ENCODE results near the gene MRGPRD.

MRGPRD gene

DNA sequence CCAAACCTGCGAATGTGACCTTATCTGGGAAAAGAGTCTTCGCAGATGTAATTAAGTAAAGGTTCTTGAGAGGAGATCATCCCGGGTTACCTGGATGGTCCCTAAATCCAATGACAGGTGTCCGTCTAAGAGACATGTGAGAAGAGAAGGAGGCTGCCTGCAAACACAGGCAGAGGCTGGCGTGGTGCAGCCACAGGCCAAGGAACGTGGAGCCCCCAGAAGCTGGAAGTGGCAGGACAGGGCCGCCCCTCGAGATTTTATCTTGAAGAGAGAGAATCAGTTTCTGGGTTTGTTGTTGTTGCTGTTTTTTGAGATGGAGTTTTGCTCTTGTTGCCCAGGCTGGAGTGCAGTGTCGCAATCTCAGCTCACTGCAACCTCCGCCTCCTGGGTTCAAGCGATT, 33.6 kb downstream of the MRGPRD start:
- TF ChIP-seq, protein P1, sequence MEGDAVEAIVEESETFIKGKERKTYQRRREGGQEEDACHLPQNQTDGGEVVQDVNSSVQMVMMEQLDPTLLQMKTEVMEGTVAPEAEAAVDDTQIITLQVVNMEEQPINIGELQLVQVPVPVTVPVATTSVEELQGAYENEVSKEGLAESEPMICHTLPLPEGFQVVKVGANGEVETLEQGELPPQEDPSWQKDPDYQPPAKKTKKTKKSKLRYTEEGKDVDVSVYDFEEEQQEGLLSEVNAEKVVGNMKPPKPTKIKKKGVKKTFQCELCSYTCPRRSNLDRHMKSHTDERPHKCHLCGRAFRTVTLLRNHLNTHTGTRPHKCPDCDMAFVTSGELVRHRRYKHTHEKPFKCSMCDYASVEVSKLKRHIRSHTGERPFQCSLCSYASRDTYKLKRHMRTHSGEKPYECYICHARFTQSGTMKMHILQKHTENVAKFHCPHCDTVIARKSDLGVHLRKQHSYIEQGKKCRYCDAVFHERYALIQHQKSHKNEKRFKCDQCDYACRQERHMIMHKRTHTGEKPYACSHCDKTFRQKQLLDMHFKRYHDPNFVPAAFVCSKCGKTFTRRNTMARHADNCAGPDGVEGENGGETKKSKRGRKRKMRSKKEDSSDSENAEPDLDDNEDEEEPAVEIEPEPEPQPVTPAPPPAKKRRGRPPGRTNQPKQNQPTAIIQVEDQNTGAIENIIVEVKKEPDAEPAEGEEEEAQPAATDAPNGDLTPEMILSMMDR (IDR thresholded peaks at IDR 0.05; ENCODE audit: low read depth, low read length) = no peak
- TF ChIP-seq POLR2A (IDR thresholded peaks at IDR 0.05; ENCODE audit: extremely low read depth, insufficient read length) (no peak), MYC (IDR thresholded peaks at IDR 0.05; ENCODE audit: low read depth, low read length) (no peak)
- TF ChIP-seq, protein P2, sequence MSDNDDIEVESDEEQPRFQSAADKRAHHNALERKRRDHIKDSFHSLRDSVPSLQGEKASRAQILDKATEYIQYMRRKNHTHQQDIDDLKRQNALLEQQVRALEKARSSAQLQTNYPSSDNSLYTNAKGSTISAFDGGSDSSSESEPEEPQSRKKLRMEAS (IDR thresholded peaks at IDR 0.05; ENCODE audit: low read depth, low read length) = no peak
- no peak overlapping the region for H3K4me3 ChIP-seq (ENCODE audit: low read depth, low read length)
- DNase-seq (ENCODE audit: low read depth) = no peak

DNA sequence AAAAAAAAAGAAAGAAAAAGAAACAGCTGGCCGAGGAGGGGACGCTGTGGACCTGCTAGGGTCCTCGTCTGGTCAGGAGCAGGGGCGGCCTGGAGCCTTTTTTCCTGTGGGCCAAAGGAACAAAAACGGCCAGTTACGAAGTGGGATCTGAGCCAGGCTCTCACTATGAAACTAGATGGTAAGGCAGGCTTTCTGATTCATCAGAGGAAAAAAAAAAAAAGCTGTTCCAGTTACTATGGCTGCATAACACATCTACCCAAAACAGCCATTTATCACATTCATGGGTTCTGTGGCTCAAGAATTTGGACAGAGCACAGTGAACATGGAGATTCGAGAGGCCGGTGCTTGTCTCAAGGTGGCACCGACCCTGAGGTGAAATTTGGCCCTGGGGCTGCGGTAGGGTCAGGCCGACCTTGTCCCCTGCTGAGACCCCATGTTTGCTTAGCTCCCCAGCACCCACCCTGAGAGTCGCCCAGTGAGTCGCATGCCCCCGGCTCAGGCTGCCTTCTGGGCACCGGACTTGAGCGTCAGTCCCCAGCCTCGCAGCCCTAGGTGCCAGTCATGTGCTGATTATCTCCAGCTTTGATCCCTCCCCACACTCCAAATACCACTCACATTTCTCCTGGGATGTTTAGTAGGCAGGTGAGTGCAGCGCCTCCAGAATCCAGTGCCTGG, 34.2 kb downstream of the MRGPRD start:
- H3K4me3 ChIP-seq (ENCODE audit: low read depth, low read length) = no peak overlapping the region
- DNase-seq (ENCODE audit: low read depth) = no peak
- TF ChIP-seq, protein P2 (IDR thresholded peaks at IDR 0.05; ENCODE audit: low read depth, low read length) = no peak
- TF ChIP-seq, protein P1 (IDR thresholded peaks at IDR 0.05; ENCODE audit: low read depth, low read length) = no peak
- TF ChIP-seq MYC (IDR thresholded peaks at IDR 0.05; ENCODE audit: low read depth, low read length) = no peak
- no peak for TF ChIP-seq POLR2A (IDR thresholded peaks at IDR 0.05; ENCODE audit: extremely low read depth, insufficient read length)

DNA sequence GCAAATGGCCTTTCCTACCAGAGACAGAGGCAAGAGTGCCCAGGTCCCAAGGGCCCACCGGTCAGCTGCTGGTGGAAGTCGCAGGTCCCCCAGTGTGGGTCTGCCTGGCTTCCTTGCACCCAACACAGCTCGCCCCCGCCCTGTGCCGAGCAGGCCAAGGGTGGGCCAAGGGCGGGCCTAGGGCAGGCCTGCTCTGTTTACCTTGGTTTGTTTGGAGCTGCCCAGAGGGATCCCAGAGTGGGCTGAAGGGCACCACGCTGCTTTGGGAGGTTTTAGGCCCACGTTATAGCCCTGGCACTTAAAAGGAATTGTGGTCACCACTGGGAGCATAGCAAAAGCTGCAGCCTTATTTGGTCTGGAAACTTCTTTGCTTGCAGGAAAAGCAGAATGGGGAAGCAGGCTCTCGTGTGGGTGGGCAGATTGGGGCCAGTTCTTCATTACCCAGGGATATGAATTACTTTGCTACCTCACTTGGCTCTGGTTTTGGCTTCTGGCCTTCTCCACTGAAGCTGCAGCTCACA, 38.0 kb downstream of the MRGPRD start:
- TF ChIP-seq MYC (IDR thresholded peaks at IDR 0.05; ENCODE audit: low read depth, low read length) = no peak
- DNase-seq (ENCODE audit: low read depth) = peak; percentile 37
- H3K4me3 ChIP-seq (ENCODE audit: low read depth, low read length) = no peak overlapping the region

GRCh38 chr11:68942095-68942620, 38.6 kb downstream of the MRGPRD start:
- H3K4me3 ChIP-seq (ENCODE audit: low read depth, low read length) = no peak overlapping the region
- no peak for TF ChIP-seq POLR2A (IDR thresholded peaks at IDR 0.05; ENCODE audit: extremely low read depth, insufficient read length)
- DNase-seq (ENCODE audit: low read depth) = no peak

GRCh38 chr11:68941324-68942094, 39.3 kb downstream of the MRGPRD start:
- TF ChIP-seq, protein P2 (IDR thresholded peaks at IDR 0.05; ENCODE audit: low read depth, low read length) = no peak
- TF ChIP-seq, protein P1 (IDR thresholded peaks at IDR 0.05; ENCODE audit: low read depth, low read length) = no peak
- TF ChIP-seq POLR2A (IDR thresholded peaks at IDR 0.05; ENCODE audit: extremely low read depth, insufficient read length) (no peak), MYC (IDR thresholded peaks at IDR 0.05; ENCODE audit: low read depth, low read length) (no peak)
- DNase-seq (ENCODE audit: low read depth) = no peak

DNA sequence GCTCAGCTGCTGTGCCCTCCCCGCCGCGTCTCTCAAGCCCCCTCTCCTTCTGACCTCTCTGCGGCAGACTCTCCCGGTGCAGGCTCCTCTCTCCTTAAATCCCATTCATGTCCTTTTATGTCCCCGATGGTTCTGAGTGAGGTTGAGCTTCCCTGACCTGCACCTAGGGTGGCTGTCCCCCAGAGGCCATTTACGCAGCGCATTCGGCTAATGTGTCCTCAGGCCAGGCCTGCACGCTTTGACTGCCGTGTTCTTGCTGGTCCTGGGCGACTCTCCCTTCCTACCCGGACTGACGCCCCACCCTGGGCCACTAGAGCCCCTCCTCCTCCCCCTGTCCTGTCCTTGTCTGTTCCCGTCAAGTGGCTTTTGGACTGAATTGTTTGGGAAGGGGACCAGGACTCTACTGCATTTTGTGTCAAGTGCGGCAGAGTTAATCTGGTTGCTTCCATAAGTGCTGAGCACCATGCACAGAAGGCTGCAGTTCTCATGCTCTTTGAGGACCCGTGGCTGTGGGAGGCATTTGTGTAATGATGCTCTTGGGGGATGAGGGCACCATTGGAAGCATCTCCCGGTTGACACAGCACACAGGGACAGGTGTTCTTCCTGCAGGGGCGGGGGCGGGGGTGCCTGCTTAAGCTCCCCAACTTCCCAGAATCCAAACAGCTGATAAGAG, 40.0 kb downstream of the MRGPRD start:
- TF ChIP-seq MYC (IDR thresholded peaks at IDR 0.05; ENCODE audit: low read depth, low read length) (no peak), POLR2A (IDR thresholded peaks at IDR 0.05; ENCODE audit: extremely low read depth, insufficient read length) (no peak)
- TF ChIP-seq, protein P2 (IDR thresholded peaks at IDR 0.05; ENCODE audit: low read depth, low read length) = no peak
- TF ChIP-seq, protein P1 (IDR thresholded peaks at IDR 0.05; ENCODE audit: low read depth, low read length) = no peak
- DNase-seq (ENCODE audit: low read depth) = no peak
- no peak overlapping the region for H3K4me3 ChIP-seq (ENCODE audit: low read depth, low read length)

More at GRCh38 chr11:68941324-68942094, 39.3 kb downstream of the MRGPRD start:
- no peak overlapping the region for H3K4me3 ChIP-seq (ENCODE audit: low read depth, low read length)
